NCI-H524 treated with DMSO at 0.1 percent for 48 hours (cell line): ENCODE measurements around the gene VPS16.

ENCODE experiments used
- DNase-seq: peaks from one replicate; lab custom pipeline; 2025; lab: John Stamatoyannopoulos, UW

VPS16 gene

DNA sequence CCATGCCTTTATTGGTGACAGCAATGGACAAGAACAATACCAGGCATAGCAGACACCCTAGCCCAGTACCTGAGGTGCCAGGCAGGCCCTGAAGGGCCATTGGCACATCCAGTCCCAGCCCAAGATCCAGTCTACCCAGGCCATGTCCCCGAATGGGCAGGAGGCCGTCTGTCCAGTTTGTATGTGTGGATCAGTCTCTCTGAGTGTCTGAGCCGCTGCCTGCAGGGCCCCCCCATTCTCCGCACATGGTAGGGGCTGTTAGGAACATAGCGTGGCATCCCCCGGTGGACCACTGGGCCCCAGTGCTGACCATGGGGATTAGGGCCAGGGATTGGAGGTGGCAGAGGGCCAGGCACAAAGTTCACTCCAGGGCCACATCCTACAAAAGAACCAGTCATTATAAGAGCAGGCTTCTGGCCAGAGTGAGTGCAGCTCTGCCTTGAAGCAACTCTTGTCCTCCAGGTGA lies 5.2 kb upstream of the VPS16 start:
- no peak for DNase-seq

DNA sequence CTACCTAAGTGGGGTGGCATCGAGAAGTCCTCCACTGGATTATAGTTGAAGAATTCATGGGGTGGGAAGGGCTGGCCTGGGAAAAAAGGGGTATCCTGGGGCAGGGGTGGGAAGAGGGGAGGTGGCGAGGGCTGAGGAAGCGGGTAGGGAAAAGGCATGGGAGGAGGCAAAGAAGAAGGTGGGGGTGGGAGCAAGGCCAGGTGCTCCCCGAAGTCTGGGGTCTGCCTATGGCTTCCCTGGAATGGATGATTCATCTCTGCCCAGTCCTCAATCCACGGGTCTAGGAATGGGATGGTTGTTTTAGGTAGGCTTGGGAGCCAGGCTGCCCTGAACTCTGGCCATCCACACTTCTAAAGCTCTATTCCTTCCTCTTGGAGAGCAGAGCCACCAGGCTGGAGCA lies 4.5 kb upstream of the VPS16 start:
- no peak for DNase-seq

DNA sequence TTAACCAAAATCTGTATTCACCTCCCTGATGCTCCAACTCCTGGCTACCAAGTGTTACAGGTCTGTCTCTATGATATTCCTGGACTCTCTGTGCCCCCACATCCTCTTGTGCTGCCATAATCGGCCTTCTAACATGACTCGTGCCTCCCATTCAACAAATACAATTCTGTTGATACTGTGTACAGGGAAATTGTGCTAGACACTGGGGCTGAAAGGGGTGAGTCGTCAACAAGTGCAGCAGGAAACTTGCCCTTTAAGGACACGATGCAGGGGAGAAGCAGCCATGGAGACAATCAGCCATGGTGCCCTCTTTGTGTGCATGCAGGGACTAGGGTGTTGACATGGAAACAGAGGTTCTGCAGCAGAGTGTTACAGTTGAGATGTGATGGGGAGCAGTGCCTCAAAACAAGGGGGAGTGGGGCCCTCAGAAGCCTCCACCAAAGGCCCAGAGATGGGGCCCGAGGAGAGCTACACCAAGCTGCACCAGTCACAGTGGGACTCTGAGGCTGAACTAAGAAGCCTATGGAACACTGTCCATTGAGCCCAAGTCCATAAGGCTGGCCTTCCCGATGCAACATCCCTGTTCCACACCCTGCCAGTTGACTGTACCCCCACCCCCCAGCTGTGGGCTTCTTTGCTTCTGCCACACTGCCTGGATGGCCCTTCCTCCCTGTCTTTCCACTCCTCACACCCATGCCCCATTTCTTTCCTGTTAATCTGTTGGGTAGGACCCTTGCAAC lies 3.2 kb upstream of the VPS16 start:
- no peak for DNase-seq

DNA sequence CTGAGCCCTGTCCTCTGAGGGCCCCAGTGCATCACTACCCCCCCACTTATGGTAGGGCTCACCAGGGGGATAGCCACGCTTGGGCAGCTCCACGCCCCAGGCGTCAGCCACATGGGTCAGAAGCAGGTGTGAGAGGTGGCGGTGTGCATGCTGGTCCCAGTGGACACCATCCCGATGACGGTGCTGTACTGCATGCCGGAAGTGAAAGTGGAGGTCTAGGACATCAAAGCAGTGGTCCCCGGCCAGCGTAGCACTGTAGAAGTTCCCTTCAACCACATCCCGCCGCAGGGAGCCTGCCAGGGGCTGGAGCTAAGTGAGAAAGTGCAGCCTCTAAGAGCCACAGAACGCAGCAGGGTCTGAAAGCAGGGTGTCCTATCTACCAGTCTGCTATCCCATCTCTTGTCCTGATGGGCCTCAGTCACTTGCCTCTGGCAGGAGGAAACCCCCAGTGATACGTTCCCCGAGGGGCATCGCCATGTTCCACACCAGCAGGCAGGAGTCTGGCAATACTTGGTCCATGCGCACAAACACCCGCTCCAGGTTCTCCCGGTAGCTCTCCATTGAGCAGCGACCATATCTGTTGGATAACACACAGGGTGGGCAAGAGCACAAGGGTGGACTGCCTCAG lies 2.3 kb upstream of the VPS16 start:
- DNase-seq = no peak

DNA sequence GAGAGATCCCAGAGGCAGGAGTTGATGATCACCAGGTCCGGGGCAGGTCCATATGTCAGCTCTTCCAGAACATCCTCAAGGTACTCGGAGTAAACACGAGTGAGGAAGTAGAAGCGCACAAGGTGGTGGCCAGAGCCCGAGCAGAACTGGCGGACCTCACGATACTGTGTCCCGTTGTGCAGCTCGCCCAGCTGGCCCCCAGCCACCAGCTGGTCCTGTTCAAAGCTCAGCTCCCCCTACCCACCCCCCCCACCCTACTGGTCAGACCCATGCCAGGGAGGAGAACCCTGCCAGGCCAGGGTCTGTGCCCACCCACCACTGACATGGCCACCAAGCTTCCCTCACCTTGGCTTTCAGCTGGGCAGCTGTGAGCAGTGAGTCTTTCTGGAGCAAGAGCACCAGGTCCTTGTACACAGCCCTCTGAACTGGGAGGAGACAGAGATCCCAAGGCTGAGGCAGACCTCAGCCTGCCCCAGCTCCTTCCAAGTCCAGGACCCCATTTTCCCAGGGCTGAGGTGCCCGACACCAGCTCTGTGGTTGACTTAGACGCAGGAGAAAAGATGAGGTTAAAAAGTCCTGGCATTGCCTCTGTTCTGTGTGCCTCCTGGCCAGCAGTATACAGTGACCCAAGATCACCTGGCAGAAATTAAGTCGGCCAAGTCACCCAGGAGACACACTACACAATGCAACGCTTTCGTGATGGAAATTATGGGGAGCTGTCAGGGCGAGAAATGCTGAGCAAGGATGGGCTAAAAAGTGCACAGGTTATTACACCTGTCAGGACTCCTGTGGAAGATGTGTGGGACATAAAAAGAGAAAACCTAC lies 1.5 kb upstream of the VPS16 start:
- no peak for DNase-seq

DNA sequence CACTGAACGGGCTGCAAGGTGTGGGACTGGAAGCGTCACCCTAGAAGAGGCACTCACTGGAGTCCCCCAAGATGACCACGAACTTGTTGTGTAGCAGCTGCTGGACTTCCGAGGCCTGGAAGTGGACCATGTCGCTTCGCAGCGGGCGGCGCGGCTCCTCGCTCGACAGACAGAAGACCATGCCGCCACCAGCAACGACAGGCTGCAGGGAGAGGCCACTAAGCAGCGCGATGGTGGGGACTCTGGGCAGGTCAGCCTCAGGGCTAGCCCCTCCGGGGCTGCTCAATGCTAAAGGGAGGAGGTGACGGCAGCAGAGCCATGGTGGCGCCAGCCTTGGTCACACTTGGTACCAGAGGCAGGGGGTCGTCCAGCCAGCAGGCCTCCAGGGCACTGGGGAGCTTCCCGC lies 810 bp upstream of the VPS16 start:
- no peak for DNase-seq

DNA sequence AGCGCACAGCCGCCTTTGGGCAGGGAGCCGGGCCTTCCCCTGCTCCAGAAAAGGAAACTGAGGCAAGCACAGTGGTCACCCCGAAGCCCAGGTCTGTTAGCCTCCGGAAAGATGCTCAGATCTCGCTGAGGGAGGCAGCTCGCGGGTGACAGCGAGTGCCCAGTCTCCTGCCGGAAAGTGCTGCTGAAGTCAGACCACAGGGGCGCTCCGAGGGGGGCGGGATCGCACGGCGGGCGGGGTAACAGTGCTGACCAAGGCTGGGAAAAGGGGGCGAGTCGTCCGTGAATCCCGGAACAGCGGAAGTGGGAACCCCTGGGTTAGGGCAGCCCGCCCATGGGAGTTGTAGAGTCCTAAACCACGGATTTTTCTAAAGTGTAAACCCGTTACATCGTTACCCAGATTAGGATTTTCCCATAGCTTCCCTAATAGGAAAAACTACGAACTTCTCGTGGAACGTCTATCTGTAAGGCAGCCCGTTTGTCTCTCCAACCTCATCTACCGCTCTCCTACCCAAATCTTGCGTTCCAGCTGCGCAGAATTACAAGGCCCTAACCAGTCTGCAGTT lies 504 bp downstream of the VPS16 start:
- DNase-seq = no peak

DNA sequence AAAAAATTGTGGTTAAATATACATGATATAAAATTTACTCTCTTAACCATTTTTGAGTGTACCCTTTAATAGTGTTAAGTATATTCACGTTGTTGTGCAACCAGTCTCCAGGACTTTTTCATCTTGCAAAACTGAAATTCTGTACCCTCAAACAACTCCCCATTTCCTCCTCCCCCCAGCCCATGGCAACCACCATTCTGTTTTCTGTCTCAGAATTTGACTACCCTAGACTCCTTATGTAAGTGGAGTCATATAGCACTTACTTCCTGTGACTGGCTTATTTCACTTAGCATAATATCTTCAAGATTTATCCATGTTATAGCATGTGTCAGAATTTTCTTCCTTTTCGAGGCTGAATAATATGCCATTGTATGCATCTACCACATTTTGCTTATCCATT lies 5.1 kb downstream of the VPS16 start:
- no peak for DNase-seq

DNA sequence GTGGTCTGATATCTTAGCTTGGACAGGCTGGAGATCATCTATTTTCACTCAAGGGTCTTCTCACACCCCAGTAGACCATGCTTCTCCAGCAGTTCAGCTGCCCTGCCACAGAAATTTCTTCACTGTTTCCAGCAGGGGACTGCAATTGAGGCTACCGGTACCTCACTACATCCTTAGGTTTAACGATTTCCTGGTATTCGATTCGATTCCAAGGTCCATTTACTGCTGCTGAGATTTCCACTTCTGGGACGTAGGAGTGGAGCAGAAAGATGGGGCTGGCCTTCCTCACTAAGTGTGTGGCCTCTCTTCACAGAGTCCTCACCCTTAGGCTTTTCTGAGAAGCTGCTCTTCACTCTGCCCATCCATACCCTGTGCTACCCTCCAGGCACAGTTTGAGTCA lies 6.2 kb downstream of the VPS16 start:
- no peak for DNase-seq

DNA sequence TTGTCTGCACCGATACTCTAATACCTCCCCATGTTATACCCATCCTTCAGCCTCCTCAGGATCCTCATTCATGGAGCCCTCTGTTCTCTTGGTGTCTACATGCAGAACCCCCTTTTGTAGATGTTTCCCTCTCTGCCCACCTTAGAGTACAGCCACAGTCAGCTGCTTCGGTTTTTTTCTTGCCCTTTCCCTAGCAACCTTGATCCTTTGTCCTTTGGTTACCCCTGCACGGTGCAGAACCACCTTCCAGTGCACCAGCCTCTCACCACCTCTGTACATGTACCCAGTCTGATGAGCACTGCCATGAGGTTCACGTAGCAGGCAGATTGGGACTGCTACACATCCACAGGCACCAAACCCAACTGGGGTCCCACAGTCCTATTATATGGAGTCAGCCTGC lies 7.3 kb downstream of the VPS16 start:
- DNase-seq = no peak

DNA sequence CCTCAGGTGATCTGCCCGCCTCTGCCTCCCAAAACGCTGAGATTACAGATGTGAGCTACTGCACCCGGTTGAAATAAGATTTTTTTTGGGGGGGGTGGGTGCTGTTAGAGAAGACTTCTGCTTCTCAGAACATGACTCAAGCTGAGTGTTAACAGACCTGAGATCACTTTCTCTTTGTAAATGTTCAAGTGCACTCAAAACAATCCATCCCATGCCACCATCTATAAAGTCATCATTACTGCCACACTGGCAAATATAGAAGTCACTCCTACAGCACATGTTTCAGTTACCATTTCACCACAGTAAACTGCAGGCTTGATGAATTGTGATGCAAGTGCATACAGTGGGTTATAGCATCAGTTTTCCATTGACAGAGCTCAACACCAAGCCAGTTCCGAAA lies 9.0 kb downstream of the VPS16 start:
- no peak for DNase-seq

DNA sequence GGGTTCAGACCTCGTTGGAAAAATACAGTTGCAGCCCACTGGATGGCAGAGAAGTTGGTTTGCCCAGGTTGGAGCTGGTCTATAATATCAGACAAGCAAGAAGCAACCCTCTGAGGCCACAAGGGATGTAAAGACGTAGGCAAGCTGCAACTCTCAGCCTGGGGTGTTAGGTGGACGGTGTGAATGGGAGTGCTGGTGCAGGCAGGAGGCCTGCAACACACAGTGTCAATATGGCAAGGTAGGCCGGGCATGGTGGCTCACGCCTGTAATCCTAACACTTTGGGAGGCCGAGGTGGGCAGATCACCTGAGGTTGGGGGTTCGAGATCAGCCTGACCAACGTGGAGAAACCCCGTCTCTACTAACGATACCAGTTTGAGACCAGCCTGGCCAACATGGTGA lies 10.5 kb downstream of the VPS16 start:
- no peak for DNase-seq

DNA sequence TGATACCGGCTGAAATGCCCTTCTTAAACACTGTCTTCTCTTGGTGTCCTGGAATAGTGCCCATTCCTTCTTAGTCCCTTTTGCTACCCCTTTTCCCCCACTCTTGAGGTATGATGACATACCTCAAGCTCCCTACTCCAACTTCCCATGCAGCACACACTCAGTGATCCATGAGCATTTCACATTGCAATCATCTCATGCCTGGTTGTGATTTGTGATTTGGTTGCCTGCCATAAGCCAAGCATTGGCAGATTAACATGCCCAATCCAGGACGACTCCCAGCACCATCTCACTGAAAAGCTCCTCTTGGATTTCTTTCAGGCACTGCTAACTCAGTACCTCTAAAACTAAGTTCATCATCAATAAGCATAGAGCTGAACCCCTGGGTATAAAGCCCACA lies 18.0 kb downstream of the VPS16 start:
- no peak for DNase-seq

DNA sequence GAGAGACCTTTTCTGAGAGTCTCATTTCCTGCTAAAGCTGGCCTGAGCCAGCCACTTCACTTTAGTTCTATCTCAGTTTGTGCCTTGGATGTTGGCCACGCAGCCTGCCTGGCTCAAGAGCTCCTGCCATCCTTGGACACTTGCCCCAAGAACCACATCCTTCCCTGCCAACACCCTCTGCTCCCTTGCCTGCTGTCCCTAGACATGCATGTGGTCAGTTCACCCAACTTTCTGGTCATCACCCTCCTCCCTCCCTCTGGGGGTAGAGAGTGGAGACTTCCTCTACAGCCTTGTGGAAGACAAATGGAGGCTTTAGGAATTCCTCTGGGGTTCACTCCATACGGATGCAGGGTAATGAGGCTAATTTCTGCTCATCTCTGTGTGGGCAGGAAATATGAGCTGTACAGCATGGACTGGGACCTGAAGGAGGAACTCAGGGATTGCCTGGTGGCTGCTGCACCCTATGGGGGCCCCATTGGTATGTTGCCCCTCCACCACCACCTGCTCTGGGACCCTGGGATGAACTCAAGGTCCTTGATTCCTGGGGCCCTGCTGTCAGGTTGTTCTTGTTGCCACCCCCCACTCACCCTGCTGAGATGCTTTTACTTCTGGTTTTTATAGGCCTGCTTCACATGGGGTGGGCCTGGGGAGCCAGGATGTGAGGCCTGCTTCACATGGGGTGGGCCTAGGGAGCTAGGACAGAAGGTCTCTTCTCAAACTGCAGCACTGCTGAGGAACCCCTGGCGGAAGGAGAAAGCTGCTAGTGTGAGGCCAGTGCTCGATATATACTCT lies 19.0 kb downstream of the VPS16 start:
- no peak for DNase-seq

DNA sequence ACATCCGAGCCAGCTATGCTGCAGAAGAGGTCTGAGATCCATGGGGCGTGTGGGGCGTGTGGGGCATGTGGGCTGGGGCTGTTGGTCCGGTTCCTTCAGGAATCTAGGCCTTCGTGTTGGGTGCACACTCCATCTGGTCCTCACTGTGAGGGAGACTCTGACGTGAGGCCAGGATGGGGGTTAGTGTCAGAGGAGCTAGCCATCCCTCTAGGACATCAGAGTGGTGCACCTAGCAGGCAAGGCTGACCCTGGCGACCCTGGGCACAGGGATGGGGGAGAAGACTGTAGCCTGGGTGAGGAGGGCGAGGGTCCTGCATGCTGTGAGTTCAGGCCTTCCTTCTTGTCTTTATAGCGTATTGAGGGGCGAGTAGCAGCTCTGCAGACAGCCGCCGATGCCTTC lies 24.1 kb downstream of the VPS16 start:
- no peak for DNase-seq

DNA sequence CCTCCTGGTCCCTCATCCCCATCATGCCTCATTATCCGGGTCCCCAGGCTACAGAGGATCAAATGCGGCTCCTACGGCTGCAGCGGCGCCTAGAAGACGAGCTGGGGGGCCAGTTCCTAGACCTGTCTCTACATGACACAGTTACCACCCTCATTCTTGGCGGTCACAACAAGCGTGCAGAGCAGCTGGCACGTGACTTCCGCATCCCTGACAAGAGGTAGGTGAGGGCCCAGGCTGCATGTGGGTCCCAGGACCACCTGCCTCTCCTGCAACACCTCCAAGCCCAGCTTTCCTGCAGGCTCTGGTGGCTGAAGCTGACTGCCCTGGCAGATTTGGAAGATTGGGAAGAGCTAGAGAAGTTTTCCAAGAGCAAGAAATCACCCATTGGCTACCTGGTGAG lies 24.6 kb downstream of the VPS16 start:
- DNase-seq = no peak

DNA sequence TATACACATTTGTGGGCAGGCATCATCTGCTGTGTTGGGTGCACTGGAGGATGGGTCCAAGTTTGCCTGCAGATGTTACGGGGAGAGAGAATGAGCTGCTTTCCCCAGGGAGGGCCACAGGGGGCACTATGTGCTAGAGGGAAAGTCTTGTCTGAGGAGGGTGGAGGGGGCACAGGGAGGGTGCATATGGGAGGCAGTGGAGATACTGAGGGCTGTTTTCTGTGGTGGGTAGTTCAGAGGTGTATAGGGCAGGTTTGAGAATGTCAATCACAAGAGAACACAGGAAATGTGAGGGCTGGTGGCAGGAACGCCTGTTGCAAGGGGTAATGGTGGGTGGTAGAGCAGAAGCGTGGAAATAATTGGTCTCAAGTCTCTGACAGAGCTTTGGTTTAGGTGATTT lies 25.1 kb downstream of the VPS16 start:
- DNase-seq = no peak

DNA sequence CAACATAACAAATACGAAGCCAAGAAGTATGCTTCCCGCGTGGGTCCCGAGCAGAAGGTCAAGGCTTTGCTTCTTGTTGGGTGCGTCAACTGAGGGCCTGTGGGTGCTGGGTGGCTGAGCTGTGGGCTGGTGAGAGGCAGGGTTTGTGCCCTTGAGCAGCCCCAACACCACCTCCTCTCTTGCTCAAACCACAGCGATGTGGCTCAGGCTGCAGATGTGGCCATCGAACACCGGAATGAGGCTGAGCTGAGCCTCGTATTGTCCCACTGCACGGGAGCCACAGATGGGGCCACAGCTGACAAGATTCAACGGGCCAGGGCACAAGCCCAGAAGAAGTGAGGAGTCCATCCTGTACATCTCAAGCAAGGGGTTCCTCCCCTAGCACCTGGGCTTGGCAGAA lies 25.7 kb downstream of the VPS16 start:
- no peak for DNase-seq

DNA sequence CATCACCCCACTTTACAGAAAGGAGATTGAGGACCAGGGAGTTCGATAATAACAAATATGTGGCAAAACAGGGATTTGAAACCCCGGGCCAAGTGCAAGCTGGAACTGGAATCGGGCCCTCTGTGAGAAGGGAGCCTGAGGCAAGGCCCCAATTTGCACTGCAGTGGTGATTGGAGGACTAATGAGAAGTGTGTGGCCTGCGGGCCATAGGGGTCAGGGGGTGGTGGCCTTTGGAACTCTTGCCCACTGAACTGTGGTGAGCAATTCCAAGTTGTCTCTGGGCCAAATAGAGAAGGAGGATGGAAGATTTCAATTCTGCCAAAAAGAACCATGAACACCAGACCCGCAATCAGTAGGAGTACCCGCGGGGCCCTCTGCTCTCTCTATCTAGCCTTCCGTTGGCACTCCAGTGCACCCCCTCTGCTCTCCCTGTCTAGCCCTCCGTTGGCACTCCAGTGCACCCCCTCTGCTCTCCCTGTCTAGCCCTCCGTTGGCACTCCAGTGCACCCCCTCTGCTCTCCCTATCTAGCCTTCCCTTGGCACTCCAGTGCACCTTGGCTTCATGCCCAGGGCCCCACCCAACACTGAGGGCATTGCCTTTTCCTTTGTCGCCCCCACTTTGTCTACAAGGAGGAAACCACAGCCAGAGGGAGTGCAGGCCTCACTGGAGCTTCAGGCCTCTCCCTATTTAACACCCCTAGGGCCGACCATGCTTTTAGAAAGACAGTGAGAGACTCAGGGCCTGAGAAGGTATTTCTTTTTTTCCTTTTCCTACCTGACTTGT lies 26.7 kb downstream of the VPS16 start:
- DNase-seq = no peak

DNA sequence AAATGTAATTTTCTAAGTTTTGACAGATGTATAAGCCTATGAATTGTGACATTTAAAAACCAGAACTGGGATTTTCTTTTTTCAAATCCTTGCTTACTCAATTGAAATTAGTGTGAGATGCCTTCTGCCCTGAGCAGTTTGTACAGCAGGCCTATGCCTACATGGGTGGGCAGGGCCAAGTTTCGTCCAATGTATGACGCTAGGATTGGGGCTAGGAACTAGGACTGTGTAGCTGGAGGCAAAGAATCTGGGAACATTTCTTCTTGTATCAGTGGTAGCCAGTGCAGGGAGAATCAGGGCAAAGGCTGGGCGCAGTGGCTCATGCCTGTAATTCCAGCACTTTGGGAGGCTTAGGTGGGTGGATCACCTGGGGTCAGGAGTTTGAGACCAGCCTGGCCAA lies 28.8 kb downstream of the VPS16 start:
- DNase-seq = no peak

DNA sequence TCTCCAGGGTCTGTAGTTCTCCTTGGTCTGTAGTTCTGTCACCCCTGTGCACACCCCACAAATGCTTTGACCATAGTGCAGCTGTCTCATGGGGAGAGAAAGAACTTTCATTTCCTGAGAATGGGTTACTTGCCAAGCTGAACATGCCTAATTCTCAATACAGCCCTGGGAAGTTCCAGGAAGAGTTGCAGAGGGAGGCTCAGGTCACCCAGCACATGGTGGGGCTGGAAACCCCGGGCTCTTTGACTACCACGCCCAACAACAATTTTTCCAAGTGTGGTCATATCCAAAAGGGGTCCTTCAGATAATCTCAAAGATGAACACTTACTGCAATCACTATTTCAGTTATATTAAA lies 30.5 kb downstream of the VPS16 start:
- DNase-seq = no peak
